GM18907 (cell line): ENCODE measurements around the gene TUBB2B.

Source experiments
- ATAC-seq: cut with Tn5 transposase; IDR thresholded peaks from one replicate; pipeline ENCODE4 v1.9.1; 2021; ENCODE audit warnings: mild to moderate bottlenecking, moderate library complexity; ENCODE audit not compliant: unreplicated experiment

The TUBB2B gene

DNA sequence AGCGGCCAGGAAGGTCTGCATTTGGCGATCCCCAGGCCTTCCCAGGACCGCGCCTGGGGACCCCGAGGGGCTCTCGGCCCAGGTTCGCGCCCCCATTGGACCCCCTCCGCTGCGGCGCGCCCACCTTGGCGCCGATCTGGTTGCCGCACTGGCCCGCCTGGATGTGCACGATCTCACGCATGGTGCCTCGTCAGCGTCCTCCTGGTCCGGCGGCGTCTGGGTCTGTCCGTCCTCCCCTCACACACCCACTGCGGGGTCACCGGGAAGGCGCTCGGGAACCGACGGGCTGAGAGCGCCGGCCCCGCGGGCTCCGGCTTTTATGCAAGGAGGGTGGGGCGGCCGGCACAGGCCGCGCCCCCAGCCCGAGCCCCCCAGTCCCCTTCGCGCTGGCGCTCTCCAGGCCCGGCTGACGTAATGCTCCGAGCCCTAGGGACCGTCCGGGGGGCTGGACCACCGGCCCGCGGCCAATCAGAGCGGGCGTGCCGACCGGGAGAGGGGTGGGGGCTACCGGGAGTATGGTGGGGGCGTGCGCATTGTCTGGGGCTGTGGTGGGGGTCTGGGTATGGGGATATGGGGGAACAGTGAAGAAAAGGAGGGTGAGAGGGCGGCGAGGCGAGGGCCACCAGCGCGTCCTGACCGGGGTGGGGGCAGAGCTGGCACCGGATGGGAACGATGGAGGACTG is at the start of gene TUBB2B:
TSS of gene TUBB2B (minus strand) at position 291 of the 683 bp plus-strand sequence. CDS start at position 181, 110 bp downstream.
- ATAC-seq = no peak

GRCh38 chr6:3277251-3277650 is 49.8 kb upstream of the TUBB2B start:
- no peak for ATAC-seq

DNA sequence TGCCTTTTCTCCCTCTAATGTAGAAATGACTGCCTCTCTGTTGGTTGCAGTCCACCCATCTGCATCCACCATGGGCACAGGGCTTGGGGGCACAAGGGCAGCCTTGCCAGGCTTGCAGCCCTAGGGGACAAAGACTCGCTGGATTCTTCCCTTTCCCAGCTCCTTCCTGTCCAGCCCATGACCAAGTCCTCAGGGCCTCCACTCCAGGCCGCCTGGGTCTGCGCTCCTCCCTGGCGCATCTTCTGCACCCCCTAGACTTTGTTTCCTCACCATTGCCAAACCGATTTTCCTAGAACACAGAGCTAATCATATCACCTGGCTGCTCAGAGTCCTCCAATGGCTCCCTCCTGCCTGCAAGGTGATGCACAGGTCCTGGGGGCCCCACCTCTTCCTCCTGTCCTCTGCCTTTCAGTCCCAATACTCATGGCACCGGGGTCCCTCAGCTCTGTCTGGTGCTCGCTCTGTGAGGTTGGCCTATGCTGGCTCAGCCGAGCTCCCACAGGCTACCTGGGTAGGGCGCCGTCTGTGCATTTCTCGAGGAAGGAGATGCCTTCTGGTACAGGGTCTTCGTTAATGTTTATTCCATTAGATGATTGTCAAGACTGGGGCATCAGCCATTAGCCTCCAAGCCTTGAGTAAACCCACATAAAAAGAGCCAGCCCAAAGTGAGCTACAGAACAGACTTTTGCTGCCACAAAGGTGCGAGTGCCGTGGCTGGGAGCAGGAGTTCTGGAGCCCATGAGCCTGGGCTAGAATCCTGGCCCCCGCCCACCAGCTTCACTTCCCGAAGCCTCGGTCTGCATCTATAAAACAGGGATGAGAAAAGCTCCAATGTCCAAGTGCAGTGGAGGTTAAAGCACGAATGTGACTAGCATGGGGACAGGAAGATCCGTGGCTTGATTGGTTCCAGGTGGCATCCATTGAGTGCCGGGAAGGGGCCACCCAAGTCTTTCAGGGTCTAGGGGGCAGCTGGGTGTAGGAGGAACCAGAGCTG is 49.0 kb upstream of the TUBB2B start:
- no peak for ATAC-seq

- ATAC-seq = no peak
Measured at GRCh38 chr6:3273707-3274521, 46.5 kb upstream of the TUBB2B start.

DNA sequence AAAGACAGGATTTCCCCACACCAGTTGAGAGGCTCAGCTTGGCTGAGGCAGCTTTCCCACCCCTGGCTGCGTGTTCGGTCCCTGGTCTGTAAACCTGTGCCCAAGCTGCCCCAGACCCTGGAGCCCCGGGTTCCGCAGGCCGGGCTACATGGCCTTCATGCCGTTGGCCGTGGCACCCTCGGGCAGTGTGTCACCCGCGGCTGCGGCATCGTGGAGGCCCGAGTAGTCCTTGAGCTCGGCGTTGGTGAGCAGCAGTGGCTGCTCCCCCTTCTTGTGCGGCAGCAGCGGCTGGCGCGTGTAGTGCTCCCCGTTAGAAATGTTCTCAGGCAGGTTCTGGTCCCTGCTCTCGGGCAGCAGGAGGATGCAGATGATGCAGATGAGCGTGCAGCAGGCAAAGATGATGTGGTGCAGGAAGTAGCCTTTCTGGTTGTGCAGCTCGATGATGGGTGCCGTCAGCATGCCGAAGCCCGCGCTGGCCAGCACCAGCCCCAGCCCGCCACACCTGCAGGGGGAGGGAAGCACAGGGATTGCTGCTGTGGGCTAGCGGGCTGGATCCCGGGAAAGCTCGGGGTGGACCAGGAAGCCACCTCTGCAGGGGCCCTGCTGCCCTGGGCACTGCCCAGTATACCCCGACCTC is 45.6 kb upstream of the TUBB2B start:
- no peak for ATAC-seq

GRCh38 chr6:3271756-3272155 is 44.3 kb upstream of the TUBB2B start:
- no peak for ATAC-seq

DNA sequence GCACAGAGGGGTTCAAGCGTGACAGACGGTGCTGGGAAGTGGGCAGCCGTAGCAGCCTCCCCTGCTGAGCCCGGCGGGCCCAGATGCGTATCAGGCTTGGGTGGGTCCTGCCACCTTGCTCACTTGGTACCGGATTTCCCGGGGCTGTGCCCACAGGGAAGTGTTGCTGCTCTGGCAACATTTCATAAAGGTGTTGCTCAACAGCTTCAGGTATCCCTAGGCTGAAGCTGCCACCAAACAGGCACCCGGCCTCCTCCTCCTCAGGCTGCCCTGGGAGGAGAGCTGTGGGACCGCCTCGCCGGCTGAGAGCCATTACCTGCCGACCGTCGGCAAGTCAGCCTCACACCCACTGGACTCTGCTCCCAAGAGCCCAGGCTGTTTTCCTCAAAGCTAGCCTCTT is 42.8 kb upstream of the TUBB2B start:
- no peak for ATAC-seq

DNA sequence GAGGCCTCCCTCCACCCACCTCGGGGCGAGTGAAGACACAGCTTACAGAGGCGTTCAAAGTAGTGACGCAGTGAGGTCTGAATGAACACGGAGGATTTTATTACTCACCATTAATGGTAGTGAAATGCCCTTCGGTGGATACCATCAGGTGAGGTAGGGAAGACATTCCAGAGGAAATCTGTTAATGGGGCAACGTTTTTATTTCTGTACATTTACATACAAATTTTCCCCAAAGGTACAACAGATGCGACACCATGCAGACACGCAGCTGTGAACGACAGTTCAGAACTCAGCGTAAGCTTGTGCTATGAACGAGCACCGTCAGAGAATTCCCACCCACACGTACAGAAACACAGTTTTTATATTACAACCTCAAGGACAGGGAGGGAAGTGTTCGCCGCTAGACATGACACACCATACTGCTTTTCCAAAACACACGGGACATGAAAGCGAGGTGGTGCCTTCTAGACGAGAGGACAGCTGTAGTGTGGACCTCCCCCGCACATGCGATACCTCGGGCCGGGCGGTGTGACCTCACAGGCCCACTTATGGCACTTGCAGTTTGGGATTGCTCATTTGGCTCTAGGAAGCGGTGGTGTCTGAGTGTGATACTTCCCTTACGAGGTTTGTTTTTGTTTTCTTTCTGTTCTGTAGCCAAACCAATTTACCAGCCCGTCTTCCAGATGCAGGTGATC is 42.0 kb upstream of the TUBB2B start:
- no peak for ATAC-seq

GRCh38 chr6:3268680-3269079 is 41.2 kb upstream of the TUBB2B start:
- ATAC-seq = no peak

DNA sequence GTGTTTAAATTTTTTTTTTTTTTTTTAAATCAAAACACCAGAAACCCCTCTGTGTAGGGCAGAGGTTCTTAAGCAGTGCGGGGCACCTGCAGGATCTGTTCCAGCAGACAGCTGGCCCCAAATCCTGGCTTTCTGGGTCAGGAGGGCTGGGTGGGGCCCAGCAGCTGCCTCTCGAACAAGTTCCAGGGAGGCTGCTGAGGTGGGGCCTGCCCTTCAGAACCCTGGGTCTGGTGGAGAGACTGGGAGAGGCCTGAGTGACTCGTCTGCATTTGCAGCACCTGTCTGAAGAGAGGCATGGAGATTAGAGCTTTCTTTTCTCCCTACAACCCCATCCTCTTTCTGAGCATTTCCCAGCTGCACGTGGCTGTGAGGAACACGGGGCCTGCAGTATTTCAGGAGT is 39.7 kb upstream of the TUBB2B start:
- ATAC-seq = no peak

DNA sequence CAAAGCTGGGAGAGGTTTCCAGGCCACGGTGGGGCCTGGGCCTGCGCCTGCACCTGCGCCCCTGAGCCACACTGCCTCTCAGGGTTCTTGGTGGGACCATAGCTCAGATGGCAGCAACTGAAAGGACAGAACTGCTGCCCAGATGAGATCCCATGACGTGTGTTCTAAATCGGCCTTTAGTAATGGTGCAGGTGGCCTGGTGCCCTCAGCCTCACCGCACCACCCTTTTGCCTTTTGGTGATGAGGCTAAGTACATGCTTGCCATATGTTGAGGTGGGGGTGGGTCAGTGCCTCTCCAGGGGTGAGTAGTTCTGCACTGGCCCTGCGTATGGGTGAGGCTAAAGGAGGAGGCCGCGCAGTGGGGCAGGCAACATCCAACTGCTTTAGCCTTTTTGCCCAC is 38.7 kb upstream of the TUBB2B start:
- ATAC-seq = no peak

- ATAC-seq = no peak
Measured at GRCh38 chr6:3265671-3266070, 38.2 kb upstream of the TUBB2B start.

DNA sequence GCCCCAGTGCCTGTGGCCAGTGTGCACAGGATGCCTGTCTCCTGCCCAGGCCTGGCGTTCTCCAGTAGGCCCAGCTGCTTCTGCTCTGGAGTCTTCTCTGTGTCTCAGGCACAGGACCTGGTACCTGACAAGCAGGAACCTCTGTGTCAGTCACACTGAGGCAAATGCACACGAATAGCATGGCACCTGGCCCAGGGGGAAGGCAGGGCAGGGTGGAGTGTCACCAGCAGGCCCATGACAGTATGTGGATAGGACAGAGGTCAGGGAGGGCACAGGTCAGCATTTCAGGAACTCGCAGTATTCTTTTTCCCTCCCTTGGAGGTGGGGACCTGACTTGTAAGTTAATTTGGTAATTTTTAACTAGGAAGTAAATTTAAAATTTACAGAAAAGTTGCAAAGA is 36.9 kb upstream of the TUBB2B start:
- ATAC-seq = no peak

DNA sequence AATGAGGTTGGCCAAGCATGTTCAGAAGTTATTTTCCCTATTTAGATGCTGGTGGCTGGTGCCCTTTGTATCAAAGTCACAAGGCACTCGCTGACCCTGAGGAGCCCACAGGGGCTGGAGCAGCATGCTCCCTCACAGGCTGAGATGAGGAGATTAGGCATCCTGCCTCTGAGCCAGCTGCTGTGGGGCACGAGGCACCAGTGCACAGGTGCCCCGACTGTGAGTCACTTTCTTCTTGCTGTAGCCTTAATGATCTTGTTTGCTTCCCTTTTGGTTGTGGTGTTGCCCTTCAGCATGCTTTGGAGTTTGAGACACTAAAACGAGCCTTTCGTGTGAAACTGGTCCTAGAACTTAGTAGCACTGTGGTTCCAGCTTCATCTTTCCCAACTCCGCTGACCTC is 35.6 kb upstream of the TUBB2B start:
- ATAC-seq = no peak

DNA sequence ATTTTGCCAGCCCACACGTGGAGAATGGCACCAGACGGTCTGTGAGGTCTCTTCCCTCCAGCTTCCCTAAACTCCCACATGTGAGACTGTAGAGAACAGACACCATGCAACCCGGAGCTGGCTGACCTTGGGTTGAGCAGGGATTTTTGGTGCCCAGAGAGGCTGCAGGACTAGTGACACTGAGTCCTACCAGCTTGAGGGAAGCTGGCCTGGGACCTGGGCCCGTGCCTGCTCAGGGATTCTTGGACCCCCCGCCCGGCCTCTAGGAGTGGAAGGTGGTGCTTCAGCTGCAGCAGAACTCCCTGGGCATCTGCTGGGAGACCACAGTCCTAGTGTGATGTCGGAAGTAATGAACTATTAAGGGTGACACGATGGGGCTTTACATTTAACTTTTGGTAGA is 34.5 kb upstream of the TUBB2B start:
- no peak for ATAC-seq

- no peak for ATAC-seq
Measured at GRCh38 chr6:3261518-3261820, 34.0 kb upstream of the TUBB2B start.

DNA sequence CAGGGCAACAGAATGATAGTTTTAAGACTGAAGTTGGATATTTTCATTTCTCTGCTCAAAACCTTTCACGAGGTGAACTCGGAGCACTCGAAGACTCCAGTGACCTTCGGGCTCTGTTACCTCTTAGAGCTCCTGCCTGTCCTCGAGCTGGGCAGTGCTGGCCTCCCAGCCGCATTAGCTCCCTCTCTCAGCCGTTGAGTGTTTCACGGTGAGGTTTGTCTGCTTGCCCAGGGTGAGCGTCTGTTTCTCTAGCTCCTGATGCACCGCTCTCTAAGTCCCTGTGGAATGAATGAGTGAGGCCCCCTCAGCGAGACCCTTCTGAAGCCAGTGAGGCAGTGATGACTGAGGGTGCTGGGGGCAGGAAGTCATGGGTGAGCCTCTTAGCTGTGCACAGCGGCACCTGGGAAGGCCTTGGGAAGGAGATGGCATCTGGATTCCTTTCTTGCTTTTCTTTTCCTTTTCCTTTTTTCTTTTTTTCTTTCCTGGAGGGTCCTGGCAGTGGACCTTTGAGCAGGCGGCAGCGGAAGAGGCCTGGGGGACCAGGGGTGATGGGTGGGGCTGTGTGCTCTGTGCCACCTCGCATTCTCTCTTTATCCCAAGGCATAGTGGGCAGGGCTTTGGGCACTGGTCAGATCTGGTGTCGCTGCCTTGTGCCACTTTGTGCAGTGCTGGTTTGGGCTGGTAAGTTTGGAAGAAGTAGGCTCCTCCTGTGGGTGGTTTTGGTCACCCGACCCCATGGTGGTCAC is 33.5 kb upstream of the TUBB2B start:
- ATAC-seq = no peak

DNA sequence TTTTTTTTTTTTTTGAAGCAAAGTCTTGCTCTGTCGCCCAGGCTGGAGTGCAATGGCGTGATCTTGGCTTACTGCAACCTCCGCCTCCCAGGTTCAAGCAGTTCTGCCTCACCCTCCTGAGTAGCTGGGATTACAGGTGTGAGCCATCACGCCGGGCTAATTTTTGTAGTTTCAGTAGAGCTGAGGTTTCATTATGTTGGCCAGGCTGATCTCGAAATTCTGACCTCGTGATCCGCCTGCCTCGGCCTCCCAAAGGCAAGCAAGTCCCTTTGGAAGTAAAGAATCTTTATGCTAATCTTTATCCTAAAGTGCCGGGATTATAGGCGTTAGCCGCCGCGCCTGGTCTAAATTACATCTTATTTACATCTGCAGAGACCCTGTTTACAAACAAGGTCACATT is 32.8 kb upstream of the TUBB2B start:
- ATAC-seq = no peak

DNA sequence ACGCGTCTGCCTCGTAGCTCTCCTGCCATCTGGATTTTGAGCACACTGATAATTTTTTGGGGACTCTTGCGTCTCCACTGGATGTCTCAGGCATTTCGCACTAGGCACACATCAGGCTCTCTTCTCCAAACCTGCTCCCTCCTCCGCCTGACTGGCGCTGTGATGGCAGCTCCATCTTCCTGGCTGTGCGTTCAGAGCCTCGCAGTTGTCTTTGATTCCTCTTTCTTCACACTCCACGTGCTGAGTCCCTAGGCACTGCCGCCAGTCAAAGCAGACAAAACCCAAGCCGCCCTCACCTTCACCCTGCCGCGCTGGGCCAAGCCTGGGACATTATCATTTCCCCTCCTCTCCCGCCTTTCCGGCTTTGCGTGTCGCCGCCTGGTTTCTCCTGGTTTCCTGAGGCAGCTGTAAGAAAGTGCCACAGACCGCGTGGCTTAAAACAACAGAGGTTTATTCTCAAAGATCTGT is 32.1 kb upstream of the TUBB2B start:
- ATAC-seq = peak; percentile 32
